Adrenal gland (tissue), 12 donors: ENCODE measurements around the gene MTHFD1L. TPM values are rescaled to one million over a fixed set of nuclear protein-coding genes. Genes with fewer than 3 reads are reported as not detected.

Source experiments
- DNase-seq, 7 donors: peaks; one replicate each; pipeline ENCODE4 v3.0.0-alpha.2; 2019 to 2020
- H3K27ac ChIP-seq, 5 donors: fragments of 200-600 bp; sonication (generic) in 4 of 5; 1 replicate in 3 of 5; 2 replicates in 2 of 5; pipeline versions ENCODE4 v1.5.1 to v1.8.0; 2016 to 2020; ENCODE audit warnings: mild to moderate bottlenecking in 1 of 5
- H3K27me3 ChIP-seq: fragments of 200-600 bp; 2 replicates; pipeline ENCODE4 v1.8.0; 2021
- H3K36me3 ChIP-seq, 2 donors: fragments of 200-600 bp; replicated peaks in 1 of 2; 1 replicate in 1 of 2; 2 replicates in 1 of 2; pipeline versions ENCODE4 v1.5.1 to v1.8.0; 2018 to 2022
- H3K4me1 ChIP-seq, 2 donors: fragments of 200-600 bp; replicated peaks in 1 of 2; 1 replicate in 1 of 2; 2 replicates in 1 of 2; pipeline versions ENCODE4 v1.5.1 to v1.8.0; 2018 to 2021
- H3K4me3 ChIP-seq, 4 donors: fragments of 200-600 bp; sonication (generic) in 3 of 4; one replicate each; pipeline ENCODE4 v1.5.1; 2016 to 2018
- H3K9me3 ChIP-seq, 3 donors: fragments of 200-600 bp; sonication (generic) in 1 of 3; replicated peaks in 1 of 3; 1 replicate in 2 of 3; 2 replicates in 1 of 3; pipeline versions ENCODE4 v1.5.1 to v1.8.0; 2016 to 2021
- CTCF ChIP-seq, 6 experiments: fragments of 450-650 bp in 4 of 6; fragments of 200-600 bp in 2 of 6; sonication (generic) in 1 of 6; IDR thresholded peaks; 1 replicate in 5 of 6; 2 replicates in 1 of 6; pipeline versions ENCODE4 v1.5.1 to v1.8.0; 2016 to 2021; ENCODE audit warnings: antibody characterized with exemption in 6 of 6, mild to moderate bottlenecking in 2 of 6, moderate library complexity in 1 of 6
- POLR2A ChIP-seq, 2 donors: fragments of 450-650 bp; IDR thresholded peaks; one replicate each; pipeline ENCODE4 v1.6.1; 2017; ENCODE audit warnings: antibody characterized with exemption in 2 of 2, mild to moderate bottlenecking in 2 of 2, moderate library complexity in 1 of 2
- WGBS, 4 donors: extraction: QIAGEN DNeasy Blood & Tissue Kit in 2 of 4; methylation state at CpG; one replicate each; pipeline versions ENCODE4 v1.1.5 to v1.1.7; 2013 to 2017; 5-methylcytosine and 5-hydroxymethylcytosine counted together
- intact Hi-C, 2 donors: fragments of 100-400 bp; cut with DNase I; formaldehyde crosslinking; loops; one replicate each; pipeline versions ENCODE4 v1.14.1 to v1.15.0; 2022 to 2023
- polyA plus RNA-seq, 3 donors: library from polyadenylated mRNA; stranded (reverse); fragments of 200-250 nt in 2 of 3; fragments of 350-450 nt in 1 of 3; fragmentation: Illumina TruSeq in 1 of 3; extraction: RNeasy Lipid Tissue Mini Kit (QIAGEN cat#74804) in 1 of 3; gene quantifications; one replicate each; pipeline ENCODE4 v1.2.3, GENCODE V29; 2013 to 2014
- total RNA-seq, 9 donors: library from RNA; depleted of rRNA in 4 of 9; stranded (reverse); fragments of >200 nt in 4 of 9; fragments of 120-200 nt in 1 of 9; fragmentation: NEBNext Ultra II Directional in 1 of 9; extraction: Animal tissue kit (Norgen Biotek cat#: 25700) in 1 of 9; gene quantifications; one replicate each; pipeline versions ENCODE4 v1.1.0 to v1.2.4, GENCODE V29; 2013 to 2023
- donor health status: healthy with polysubstance abuse.
- donor health status: Bipolar disorder and iron deficiency.
- donor health status: DM: yes; HTN: yes; CAD: no.
- donor health status: DM: no; HTN: no; CAD: no.
- donor health status: DM: no; HTN: no; CAD: no.
- donor health status: DM: yes; HTN: yes; CAD: no.

Gene MTHFD1L
- total and polyA plus RNA-seq, 12 donors: 8.5 to 28.8 (median 18.1) TPM

GRCh38 chr6:151058021-151058733, 192.7 kb downstream of the MTHFD1L start:
- Histone ChIP-seq H3K27me3 (no peaks in the 10 kb centered on the region), H3K27ac (no peak overlapping the region), H3K9me3 (no peaks in the 10 kb centered on the region), H3K4me3 (no peak overlapping the region), H3K36me3 (no peaks in the 10 kb centered on the region), H3K4me1 (peaks cover 0 to 4% of the 10 kb centered on the region in 2 donors)
- TF ChIP-seq CTCF (IDR thresholded peaks at IDR 0.05) (no peak), POLR2A (IDR thresholded peaks at IDR 0.05) (no peak)
- WGBS, 4 donors: 60 to 67% (median 64%) methylated on average over 8 to 9 of the region's 9 CpGs
- DNase-seq: peak in 1 of 7 donors; percentile 53
- intact Hi-C loops: no loop called here

- WGBS, 4 donors: 76 to 93% (median 81%) methylated on average over 12 of the region's 12 CpGs
- H3K4me1 ChIP-seq: peaks cover 0 to 12% of the 10 kb centered on the region in 2 donors
- intact Hi-C loops: no loop called here
- TF ChIP-seq CTCF (IDR thresholded peaks at IDR 0.05) (no peak), POLR2A (IDR thresholded peaks at IDR 0.05) (no peak)
- no peaks in the 10 kb centered on the region for H3K27me3 ChIP-seq
- no peaks in the 10 kb centered on the region for H3K9me3 ChIP-seq
- H3K27ac ChIP-seq: no peak overlapping the region
- no peak overlapping the region for H3K4me3 ChIP-seq
- no peaks in the 10 kb centered on the region for H3K36me3 ChIP-seq
- peak in 1 of 7 donors; percentile 53 for DNase-seq
Measured at GRCh38 chr6:151059612-151060095, 194.2 kb downstream of the MTHFD1L start.

- Histone ChIP-seq H3K9me3 (no peaks in the 10 kb centered on the region), H3K36me3 (no peaks in the 10 kb centered on the region), H3K27me3 (no peaks in the 10 kb centered on the region), H3K4me3 (no peak overlapping the region), H3K4me1 (peaks cover 0 to 12% of the 10 kb centered on the region in 2 donors), H3K27ac (peak overlapping the region in 2 of 5 donors; percentile 32 to 36)
- peak in 1 of 7 donors; percentile 45 for DNase-seq
- intact Hi-C loops: no loop called here
- TF ChIP-seq CTCF (IDR thresholded peaks at IDR 0.05) (no peak), POLR2A (IDR thresholded peaks at IDR 0.05) (no peak)
- WGBS, 4 donors: 88 to 94% (median 91%) methylated on average over 8 of the region's 8 CpGs
Measured at GRCh38 chr6:151060096-151060765, 194.7 kb downstream of the MTHFD1L start.

- H3K4me3 ChIP-seq: no peak overlapping the region
- WGBS, 4 donors: 90 to 95% (median 92%) methylated on average over 10 of the region's 10 CpGs
- H3K27me3 ChIP-seq: no peaks in the 10 kb centered on the region
- no peaks in the 10 kb centered on the region for H3K36me3 ChIP-seq
- no peaks in the 10 kb centered on the region for H3K9me3 ChIP-seq
- intact Hi-C loops: no loop called here
- no peak for TF ChIP-seq POLR2A (IDR thresholded peaks at IDR 0.05)
- no peak for TF ChIP-seq CTCF (IDR thresholded peaks at IDR 0.05)
- peak overlapping the region in 2 of 5 donors; percentile 32 to 36 for H3K27ac ChIP-seq
- H3K4me1 ChIP-seq: peaks cover 0 to 12% of the 10 kb centered on the region in 2 donors
- DNase-seq: peak in 1 of 7 donors; percentile 42
Measured at GRCh38 chr6:151060766-151061531, 195.4 kb downstream of the MTHFD1L start.
